Measurements from ENCODE around the gene MASP2.
"Not testable (repeated sequence)": the region's sequence is repeated elsewhere in the genome, so short reads cannot be mapped to it uniquely, and the experiment has no call there.

Gene MASP2

GRCh38 chr1:11058026-11058425 lies 11.0 kb upstream of the MASP2 start:
- DNase-seq: no peak

DNA sequence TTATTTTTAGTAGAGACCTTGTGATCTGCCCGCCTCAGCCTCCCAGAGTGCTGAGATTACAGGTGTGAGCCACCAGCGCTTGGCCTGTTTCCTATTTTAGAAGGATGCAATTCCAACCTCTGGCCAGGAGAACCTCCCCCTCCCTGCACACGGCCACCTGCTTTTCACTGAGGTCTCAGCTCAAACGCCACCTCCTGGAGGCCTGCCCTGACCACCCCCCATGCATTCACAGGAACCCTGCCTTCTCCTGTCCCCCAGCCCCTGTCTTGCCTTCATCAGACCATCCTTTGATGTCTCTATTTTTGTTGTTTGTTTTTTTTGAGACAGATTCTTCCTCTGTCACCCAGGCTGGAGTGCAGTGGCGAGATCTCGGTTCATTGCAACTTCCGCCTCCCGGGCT lies 10.4 kb upstream of the MASP2 start:
- DNase-seq: no peak

DNA sequence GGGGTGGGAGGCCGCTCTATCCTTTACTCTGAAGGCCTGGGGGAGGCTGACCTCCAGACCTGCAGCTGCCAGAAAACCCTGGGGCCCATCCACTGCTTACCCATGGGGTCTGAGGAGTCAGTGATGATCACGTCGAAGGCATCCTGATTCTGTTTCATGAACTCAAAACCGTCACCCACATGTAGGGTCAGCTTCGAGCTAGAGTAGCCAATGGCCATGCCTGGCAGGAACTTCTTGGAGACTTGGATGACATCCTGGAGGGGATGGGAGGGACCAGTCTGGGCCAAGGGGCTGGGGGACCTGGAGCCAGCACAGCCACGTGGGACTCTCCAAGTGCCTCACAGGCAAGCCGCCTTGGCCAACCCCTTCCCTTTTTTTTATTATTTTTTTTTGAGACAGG lies 9.5 kb upstream of the MASP2 start:
- no peak for DNase-seq

DNA sequence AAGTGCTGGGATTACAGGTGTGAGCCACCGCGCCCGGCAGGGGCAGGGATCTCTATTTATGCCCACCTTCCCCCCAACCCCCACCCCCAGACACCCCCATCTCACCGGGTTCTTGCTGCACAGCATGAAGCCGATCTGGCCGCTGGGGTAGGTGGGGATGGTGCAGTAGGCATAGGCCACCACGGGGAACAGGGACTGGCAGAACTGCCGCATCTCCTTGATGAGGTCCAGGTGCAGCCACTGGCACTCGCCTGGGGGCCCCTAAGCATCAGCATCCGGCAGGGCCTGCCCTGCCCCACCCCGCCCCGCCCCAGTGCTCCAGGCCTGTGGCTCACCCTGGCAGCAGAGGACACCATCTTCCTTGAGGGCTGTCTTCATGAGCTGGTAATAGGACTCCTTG lies 8.6 kb upstream of the MASP2 start:
- no peak for DNase-seq

GRCh38 chr1:11054666-11055065 lies 7.6 kb upstream of the MASP2 start:
- DNase-seq: no peak

DNA sequence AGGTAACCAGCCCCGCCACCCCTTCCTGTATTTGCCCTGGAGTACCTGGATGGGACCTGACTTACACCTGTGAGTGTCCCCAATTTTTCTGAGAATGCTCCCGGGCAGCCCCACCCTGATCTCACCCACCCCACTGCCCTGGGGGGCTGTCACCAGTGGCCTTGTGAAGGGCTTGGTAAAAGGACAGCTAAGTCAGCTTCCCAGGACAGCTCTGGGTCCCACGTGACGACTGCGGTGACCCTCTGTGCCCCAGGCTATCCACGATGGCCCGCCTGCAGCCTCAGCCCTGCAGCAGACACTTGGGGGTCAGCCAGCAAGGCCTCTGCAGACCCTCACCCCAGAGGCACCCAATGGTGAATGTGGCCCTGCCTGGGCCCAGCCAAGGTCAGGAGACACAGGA lies 7.1 kb upstream of the MASP2 start:
- DNase-seq: no peak

DNA sequence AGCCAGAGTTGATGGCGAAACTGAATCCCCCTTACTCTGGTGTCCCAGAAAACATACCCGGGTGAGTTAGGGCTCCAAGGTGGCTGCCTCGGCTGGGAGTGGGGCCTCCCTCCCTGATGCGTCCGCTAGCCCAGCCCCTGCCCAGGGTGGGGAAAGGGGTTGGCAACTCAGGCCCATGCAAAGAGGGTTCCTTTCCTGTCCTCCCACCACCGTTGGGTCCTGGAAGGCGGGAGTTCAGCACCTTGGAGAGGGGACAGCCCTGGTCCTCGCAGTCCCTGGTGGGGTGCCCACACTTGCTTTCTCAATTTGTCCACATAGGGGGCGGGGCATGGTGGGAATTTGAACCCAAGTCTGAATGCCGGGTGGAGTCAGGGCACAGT lies 6.7 kb upstream of the MASP2 start:
- no peak for DNase-seq

DNA sequence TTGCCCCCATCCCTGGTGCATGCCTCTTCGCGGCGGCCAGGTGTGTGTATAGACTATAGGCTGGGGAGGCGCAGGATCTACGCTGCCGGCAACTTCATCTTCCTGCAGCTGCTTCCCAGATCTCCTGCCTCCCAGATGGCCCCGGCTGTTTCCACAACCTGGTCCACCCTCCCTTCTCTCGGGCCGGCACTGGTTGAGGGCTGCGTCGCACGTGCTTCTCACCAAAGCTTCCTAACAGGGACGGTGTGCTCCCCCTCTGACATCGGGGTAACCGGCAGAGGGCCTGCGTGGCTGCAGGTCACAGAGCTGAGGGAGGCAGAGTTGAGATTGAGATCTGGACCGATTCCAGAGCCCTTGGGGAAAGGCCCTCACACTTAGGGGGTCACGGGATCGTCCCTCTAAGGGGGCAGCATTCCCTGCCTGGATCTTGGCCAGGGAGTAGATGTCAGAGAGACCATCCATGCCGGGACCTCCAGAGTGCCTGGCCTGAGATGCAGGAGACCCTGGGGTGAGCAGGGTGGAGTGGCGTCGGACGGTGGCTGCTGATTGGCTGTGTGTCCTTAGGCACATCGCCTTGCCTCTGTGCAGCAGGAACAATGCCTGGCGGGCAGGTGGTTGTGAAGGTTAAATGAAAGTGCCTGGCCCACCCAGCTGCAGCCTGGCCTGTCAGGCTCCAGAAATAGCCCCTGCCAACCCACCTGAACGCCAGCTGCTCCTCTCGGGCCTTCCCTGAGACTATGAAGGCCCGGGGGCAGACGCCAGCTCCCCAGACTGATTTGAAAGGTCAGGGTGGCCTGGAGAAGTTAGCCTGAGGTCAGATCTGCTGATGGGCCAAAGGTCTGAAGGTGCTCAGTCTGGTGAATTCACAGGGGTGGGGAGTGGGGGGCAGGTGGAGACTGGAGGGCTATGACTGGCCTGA lies 6.1 kb upstream of the MASP2 start:
- DNase-seq: no peak

GRCh38 chr1:11051781-11052511 lies 4.9 kb upstream of the MASP2 start:
- no peak for DNase-seq

DNA sequence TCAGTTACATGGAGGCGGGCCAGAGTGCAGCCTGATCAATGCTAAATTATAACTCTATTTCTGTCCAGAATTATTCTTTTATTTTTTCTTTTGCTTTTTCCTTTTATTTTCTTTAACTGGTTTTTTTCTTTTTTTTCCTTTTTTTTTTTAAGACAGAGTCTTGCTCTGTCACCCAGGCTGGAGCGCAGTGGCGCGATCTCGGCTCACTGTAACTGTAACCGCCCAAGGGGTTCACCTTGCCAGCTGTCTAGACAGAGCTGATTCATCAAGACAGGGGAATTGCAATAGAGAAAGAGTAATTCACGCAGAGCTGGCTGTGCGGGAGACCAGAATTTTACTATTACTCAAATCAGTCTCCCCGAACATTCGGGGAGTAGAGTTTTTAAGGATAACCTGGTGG lies 4.1 kb upstream of the MASP2 start:
- not testable (repeated sequence) for DNase-seq

DNA sequence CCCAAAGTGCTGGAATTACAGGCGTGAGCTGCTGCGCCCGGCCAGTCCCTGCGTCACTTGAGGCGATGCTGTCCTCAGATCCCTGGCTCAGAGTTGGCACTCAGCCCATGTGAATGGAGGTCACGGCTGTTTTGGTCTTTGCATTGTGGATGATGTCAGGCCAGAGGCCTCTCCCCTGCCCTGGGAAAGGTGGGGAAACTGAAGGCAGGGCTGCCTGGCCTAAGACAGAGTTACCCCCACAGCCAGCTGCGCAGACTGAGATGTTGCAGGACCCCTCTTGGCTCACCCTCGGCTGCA lies 821 bp downstream of the MASP2 start:
- DNase-seq: no peak

GRCh38 chr1:11045428-11046269 lies 1.4 kb downstream of the MASP2 start:
- no peak for DNase-seq

DNA sequence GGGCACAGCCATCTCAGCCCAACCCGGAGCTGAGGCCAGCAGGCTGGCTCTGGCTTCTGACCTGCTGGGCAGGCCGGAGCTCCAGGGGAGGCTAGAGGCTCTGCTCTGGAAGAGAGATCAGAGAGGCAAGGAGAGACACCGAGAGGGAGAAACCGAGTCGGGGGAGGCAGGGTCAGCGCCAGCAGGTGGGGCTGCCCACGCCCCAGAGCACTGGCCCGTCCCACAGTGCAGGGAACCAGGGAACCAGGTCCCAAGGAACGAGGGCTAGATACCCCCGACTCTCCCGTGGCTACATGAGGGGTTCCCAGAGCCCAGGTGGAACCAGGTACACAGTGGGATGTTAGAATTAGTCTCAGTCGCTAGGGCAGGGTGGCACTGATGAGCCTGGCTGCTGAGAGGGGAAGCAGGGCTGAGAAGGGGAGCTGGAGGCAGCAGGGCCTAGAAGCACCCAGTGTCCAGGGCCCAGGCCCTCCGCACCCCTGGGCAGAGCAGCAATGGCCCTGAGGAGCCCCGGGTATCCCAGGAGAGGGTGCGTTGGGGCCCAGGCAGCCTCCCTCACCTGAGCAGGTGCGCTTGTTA lies 2.1 kb downstream of the MASP2 start:
- no peak for DNase-seq

- DNase-seq: no peak
Measured at GRCh38 chr1:11044086-11044848, 2.8 kb downstream of the MASP2 start.

DNA sequence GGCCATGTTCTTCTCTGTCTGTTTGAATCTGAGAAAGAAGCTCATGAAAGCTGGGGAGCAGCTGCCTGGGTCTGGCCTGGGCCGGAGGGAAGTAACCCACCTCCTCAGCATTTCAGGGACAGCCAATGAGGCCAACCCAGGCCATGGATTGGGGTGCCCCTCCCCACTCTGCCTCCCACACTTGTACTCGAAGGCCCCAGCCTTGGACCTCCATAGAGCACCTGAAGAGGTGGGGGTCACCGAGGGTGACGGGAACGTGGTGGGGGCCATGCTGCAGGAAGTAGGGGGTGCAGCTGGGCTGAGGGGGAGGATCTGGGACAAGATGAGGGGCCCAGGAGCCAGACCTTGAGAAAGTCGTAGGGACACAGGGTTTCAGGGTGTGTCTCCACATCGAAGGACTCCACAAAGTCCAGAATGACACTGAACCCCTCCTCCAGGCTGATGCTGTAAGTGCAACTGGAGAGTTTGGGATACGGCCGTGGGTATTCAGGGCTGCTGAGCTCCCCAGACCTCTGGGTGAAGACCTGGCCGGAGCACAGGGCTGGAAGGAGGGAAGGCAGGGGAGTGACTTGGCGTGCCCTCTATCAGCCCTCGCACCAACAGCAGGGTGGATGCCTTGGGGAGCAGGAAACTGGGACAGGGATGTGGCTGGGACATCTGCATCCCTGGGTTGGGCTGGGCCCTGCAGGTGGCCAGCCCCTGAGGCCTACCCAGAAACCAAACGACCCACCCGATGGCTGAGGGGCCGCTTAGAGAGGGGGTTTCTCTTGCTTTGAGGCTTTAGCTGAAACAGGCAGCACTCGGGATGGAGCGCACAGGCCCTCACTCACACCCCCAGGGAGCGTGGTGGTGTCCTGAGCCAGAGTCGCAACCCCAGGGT lies 3.8 kb downstream of the MASP2 start:
- no peak for DNase-seq

- DNase-seq: no peak
Measured at GRCh38 chr1:11042065-11042464, 5.0 kb downstream of the MASP2 start.

DNA sequence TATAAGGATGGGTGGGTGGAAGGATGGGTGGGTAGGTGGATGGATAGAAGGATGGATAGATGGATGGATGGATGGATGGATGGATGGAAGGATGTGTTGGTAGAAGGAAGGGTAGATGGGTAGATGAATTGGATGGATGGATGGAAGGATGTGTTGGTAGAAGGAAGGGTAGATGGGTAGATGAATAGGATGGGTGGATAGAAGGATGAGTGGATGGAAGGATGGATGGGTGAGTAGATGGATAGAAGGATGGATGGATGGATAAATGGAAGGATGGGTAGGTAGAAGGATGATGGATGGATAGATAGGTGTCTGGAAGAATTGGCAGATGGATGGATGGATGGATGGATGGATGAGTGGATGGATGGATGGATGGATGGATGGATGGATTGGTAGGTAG lies 6.0 kb downstream of the MASP2 start:
- no peak for DNase-seq

DNA sequence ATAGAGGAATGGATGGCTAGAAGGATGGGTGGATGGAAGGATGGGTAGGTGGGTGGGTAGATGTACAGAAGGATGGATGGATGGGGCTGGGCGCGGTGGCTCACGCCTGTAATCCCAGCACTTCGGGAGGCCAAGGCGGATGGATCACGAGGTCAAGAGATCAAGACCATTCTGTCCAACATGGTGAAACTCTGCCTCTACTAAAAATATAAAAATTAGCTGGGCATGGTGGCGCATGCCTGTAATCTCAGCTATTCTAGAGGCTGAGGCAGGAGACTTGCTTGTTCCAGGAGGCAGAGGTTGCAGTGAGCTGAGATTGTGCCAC lies 7.0 kb downstream of the MASP2 start:
- DNase-seq: not testable (repeated sequence)

DNA sequence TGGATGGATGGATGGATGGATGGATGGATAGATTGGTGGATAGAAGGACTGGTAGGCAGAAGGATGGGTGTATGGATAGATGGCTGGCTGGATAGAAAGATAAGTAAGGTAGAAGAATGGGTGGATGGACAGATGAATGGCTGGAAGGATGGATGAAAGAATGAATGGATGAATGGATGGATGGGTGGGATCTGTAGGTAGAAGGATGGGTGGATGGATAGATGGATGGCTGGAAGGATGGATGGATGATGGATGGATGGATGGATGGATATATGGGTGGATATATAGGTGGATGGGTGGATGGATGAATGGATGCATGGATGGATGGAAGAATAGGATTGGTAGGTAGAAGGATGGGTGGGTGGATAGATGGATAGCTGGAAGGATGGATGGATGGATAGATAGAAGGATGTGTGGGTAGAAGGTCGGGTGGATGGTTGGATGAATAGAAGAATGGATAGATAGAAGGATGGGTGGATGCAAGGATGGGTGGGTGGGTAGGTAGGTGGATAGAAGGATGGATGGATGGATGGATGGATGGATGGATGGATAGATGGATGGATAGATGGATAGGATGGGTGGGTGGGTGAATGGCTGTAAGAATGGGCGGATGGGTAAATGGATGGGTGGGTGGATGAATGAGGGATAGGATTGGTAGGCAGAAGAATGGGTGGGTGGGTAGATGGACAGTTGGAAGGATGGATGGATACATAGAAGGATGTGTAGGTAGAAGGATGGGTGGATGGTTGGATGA lies 7.5 kb downstream of the MASP2 start:
- DNase-seq: no peak

- peak; percentile 89 for DNase-seq
Measured at GRCh38 chr1:11037740-11038182, 9.3 kb downstream of the MASP2 start.
